Measurements from ENCODE around the gene EPHB2.

Gene EPHB2

DNA sequence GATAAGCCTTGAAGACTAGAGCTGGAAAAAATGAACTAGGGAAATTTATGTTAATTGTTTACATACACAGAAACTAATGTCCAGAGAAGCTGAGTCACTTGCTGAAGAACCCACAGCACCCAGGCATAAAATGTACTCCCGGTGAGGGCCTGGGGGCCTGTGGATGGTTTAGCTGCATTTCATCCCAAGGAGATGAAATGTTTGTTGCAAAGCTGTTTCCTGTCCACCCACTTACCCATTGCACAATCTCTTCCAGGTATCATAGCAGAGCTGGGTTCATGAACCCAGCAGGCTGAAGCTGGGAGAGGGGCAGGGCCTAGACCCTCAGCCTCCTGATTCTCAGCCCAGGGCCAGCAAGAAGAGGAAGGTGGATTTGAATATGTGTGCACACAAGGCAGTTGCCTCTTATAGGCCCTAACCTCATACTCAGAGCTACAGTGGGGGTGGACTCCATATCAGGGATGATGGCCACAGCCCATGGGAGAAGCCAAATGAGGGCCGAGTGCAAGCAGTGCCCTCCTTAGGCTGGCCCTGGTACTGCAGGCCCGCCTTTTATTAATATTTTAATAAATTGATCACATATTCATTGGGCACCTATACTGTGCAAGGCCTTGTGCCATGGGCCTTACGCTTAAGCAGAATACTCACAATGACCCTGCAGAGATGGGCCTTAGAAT lies 151.3 kb downstream of the EPHB2 start (continued):
- no peak for TF ChIP-seq HOXA7 (CRISPR knock-in tag; IDR thresholded peaks at IDR 0.05; ENCODE audit: borderline replicate concordance)
- TF ChIP-seq, protein P1, sequence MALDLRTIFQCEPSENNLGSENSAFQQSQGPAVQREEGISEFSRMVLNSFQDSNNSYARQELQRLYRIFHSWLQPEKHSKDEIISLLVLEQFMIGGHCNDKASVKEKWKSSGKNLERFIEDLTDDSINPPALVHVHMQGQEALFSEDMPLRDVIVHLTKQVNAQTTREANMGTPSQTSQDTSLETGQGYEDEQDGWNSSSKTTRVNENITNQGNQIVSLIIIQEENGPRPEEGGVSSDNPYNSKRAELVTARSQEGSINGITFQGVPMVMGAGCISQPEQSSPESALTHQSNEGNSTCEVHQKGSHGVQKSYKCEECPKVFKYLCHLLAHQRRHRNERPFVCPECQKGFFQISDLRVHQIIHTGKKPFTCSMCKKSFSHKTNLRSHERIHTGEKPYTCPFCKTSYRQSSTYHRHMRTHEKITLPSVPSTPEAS (tag by site-specific recombination; IDR thresholded peaks at IDR 0.05), result no peak
- no peak for TF ChIP-seq SCRT1 (tag by site-specific recombination; IDR thresholded peaks at IDR 0.05; ENCODE audit: borderline replicate concordance)
- no peak for TF ChIP-seq ZNF133 (tag by site-specific recombination; IDR thresholded peaks at IDR 0.05)
- no peak for TF ChIP-seq ZNF549 (tag by site-specific recombination; IDR thresholded peaks at IDR 0.05)
- TF ChIP-seq ZNF843 (tag by site-specific recombination; IDR thresholded peaks at IDR 0.05), result no peak
- TF ChIP-seq ZNF610 (tag by site-specific recombination; IDR thresholded peaks at IDR 0.05; ENCODE audit: borderline replicate concordance), result no peak
- TF ChIP-seq ZNF248 (tag by site-specific recombination; IDR thresholded peaks at IDR 0.05), result no peak
- TF ChIP-seq ZNF211 (tag by site-specific recombination; IDR thresholded peaks at IDR 0.05; ENCODE audit: low read depth), result no peak
- TF ChIP-seq ZSCAN30 (tag by site-specific recombination; IDR thresholded peaks at IDR 0.05), result no peak

DNA sequence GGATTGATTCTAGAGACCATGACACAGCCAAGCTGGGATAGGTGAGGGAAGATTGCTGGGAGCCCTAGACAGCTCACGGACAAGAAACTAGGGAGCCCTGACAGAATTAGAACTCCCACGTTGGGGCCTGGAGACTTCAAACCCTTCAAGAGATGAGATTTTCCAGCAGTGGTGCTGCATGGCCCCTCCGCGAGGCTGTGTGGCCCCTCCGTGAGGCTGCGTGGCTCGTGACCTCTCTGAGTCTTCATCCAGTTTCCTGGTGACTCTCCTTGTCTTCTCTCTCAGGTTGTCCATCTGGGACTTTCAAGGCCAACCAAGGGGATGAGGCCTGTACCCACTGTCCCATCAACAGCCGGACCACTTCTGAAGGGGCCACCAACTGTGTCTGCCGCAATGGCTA lies 152.1 kb downstream of the EPHB2 start:
- H3K4me1 ChIP-seq (ENCODE audit: control insufficient read depth, insufficient read depth, low read length), result no peaks in the 10 kb centered on the region
- ChIA-PET POLR2A (no interaction called here), CTCF (interaction anchor here (0.6 to 4.7 kb wide), 25 partner anchors 8 to 231 kb away, joined by 3 to 64 read pairs (median 4); no protein-coding TSS in a partner anchor)

More for the DNA sequence above, 152.1 kb downstream of the EPHB2 start:
- no peak overlapping the region for H3K4me3 ChIP-seq (ENCODE audit: low read depth, low read length)
- no peak overlapping the region for H3K27ac ChIP-seq (ENCODE audit: extremely low read depth, low read depth, low read length)
- peaks cover 0 to 26% of the 10 kb centered on the region in 2 experiments; a peak in 1 of 3 replicates for H3K36me3 ChIP-seq (ENCODE audit: control insufficient read depth in 2 of 2, insufficient read depth in 1 of 2, low read length in 2 of 2)
- H3K9me3 ChIP-seq (ENCODE audit: control insufficient read depth, insufficient read depth, low read depth, low read length), result no peaks in the 10 kb centered on the region
- TF ChIP-seq, protein P2, sequence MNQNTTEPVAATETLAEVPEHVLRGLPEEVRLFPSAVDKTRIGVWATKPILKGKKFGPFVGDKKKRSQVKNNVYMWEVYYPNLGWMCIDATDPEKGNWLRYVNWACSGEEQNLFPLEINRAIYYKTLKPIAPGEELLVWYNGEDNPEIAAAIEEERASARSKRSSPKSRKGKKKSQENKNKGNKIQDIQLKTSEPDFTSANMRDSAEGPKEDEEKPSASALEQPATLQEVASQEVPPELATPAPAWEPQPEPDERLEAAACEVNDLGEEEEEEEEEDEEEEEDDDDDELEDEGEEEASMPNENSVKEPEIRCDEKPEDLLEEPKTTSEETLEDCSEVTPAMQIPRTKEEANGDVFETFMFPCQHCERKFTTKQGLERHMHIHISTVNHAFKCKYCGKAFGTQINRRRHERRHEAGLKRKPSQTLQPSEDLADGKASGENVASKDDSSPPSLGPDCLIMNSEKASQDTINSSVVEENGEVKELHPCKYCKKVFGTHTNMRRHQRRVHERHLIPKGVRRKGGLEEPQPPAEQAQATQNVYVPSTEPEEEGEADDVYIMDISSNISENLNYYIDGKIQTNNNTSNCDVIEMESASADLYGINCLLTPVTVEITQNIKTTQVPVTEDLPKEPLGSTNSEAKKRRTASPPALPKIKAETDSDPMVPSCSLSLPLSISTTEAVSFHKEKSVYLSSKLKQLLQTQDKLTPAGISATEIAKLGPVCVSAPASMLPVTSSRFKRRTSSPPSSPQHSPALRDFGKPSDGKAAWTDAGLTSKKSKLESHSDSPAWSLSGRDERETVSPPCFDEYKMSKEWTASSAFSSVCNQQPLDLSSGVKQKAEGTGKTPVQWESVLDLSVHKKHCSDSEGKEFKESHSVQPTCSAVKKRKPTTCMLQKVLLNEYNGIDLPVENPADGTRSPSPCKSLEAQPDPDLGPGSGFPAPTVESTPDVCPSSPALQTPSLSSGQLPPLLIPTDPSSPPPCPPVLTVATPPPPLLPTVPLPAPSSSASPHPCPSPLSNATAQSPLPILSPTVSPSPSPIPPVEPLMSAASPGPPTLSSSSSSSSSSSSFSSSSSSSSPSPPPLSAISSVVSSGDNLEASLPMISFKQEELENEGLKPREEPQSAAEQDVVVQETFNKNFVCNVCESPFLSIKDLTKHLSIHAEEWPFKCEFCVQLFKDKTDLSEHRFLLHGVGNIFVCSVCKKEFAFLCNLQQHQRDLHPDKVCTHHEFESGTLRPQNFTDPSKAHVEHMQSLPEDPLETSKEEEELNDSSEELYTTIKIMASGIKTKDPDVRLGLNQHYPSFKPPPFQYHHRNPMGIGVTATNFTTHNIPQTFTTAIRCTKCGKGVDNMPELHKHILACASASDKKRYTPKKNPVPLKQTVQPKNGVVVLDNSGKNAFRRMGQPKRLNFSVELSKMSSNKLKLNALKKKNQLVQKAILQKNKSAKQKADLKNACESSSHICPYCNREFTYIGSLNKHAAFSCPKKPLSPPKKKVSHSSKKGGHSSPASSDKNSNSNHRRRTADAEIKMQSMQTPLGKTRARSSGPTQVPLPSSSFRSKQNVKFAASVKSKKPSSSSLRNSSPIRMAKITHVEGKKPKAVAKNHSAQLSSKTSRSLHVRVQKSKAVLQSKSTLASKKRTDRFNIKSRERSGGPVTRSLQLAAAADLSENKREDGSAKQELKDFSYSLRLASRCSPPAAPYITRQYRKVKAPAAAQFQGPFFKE (tag by site-specific recombination; IDR thresholded peaks at IDR 0.05; ENCODE audit: borderline replicate concordance), result no peak
- TF ChIP-seq ZNF404 (tag by site-specific recombination; IDR thresholded peaks at IDR 0.05) (no peak), ZNF354C (tag by site-specific recombination; IDR thresholded peaks at IDR 0.05; ENCODE audit: borderline replicate concordance, low read depth) (no peak), ZNF548 (tag by site-specific recombination; IDR thresholded peaks at IDR 0.05) (no peak), ZNF560 (tag by site-specific recombination; IDR thresholded peaks at IDR 0.05; ENCODE audit: borderline replicate concordance) (no peak), WT1 (tag by site-specific recombination; IDR thresholded peaks at IDR 0.05) (no peak), ZNF394 (tag by site-specific recombination; IDR thresholded peaks at IDR 0.05; ENCODE audit: borderline replicate concordance) (no peak), MZF1 (tag by site-specific recombination; IDR thresholded peaks at IDR 0.05; ENCODE audit: borderline replicate concordance) (no peak), ZNF19 (tag by site-specific recombination; IDR thresholded peaks at IDR 0.05; ENCODE audit: low read depth) (no peak), ZNF585B (tag by site-specific recombination; IDR thresholded peaks at IDR 0.05) (no peak), YY1 (tag by site-specific recombination; IDR thresholded peaks at IDR 0.05) (no peak), ZNF624 (tag by site-specific recombination; IDR thresholded peaks at IDR 0.05) (no peak), IKZF3 (tag by site-specific recombination; IDR thresholded peaks at IDR 0.05) (no peak), SP2 (tag by site-specific recombination; IDR thresholded peaks at IDR 0.05) (no peak)
- TF ChIP-seq, protein P3, sequence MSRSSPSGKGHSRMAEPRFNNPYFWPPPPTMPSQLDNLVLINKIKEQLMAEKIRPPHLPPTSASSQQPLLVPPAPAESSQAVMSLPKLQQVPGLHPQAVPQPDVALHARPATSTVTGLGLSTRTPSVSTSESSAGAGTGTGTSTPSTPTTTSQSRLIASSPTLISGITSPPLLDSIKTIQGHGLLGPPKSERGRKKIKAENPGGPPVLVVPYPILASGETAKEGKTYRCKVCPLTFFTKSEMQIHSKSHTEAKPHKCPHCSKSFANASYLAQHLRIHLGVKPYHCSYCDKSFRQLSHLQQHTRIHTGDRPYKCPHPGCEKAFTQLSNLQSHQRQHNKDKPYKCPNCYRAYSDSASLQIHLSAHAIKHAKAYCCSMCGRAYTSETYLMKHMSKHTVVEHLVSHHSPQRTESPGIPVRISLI (tag by site-specific recombination; IDR thresholded peaks at IDR 0.05), result no peak
- TF ChIP-seq, protein P4, sequence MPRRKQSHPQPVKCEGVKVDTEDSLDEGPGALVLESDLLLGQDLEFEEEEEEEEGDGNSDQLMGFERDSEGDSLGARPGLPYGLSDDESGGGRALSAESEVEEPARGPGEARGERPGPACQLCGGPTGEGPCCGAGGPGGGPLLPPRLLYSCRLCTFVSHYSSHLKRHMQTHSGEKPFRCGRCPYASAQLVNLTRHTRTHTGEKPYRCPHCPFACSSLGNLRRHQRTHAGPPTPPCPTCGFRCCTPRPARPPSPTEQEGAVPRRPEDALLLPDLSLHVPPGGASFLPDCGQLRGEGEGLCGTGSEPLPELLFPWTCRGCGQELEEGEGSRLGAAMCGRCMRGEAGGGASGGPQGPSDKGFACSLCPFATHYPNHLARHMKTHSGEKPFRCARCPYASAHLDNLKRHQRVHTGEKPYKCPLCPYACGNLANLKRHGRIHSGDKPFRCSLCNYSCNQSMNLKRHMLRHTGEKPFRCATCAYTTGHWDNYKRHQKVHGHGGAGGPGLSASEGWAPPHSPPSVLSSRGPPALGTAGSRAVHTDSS (tag by site-specific recombination; IDR thresholded peaks at IDR 0.05), result no peak

All from HEK293 (cell line).